ENCODE data around the gene FBRSL1.
"Not testable (repeated sequence)": the region's sequence is repeated elsewhere in the genome, so short reads cannot be mapped to it uniquely, and the experiment has no call there.

Gene FBRSL1

DNA sequence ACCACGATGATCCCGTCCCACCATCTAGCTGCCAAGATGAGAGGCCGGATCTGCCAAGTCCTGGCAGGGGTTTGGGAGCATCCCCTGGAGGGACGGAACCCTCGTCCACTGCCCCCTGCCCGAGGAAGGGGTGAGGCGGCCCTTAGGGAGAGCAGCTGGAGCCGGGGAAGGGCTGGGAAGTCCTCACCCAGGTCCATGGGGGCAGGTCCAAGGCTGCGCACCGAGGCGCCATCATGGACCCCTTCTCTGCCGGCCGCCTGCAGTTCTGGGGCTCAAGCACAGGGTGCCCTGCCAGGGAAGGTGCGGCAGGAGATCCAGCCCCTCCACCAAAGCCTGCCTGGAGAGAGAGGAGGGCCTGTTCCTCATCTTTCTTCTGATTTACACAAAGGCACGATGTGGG, 17.6 kb upstream of the FBRSL1 start:
- no peak for DNase-seq

DNA sequence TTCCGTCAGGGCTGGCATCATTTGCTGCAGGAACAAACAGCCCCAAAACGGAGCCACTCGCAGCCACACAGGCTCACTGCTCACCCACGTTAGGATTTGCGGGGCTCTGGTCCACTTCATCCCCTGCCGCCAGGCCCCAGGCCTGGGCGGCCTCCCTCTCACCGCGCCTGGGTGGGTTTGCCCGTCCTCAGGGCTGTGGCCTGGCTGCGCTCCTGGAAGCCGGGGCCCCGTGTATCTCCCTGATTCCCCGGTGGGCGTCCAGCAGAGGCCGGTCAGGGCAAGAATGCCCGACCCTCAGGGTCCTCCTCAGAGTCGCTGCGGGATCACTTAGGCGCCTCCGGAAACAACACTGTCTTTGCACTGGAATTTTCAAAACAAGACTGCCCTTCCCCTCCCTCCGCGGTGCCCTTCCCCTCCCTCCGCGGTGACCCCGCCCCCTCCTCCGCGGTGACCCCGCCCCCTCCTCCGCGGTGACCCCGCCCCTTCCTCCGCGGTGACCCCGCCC, 15.7 kb upstream of the FBRSL1 start:
- no peak for DNase-seq

DNA sequence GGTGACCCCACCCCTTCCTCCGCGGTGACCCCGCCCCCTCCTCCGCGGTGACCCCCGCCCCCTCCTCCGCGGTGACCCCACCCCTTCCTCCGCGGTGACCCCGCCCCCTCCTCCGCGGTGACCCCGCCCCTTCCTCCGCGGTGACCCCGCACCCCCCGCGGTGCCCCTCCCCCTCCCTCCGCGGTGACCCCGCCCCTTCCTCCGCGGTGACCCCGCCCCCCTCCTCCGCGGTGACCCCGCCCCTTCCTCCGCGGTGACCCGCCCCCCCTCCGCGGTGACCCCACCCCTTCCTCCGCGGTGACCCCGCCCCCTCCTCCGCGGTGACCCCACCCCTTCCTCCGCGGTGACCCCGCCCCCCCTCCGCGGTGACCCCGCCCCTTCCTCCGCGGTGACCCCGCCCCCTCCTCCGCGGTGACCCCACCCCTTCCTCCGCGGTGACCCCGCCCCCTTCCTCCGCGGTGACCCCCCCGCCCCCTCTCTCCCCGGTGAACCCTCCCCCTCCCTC, 15.1 kb upstream of the FBRSL1 start:
- DNase-seq = not testable (repeated sequence)

DNA sequence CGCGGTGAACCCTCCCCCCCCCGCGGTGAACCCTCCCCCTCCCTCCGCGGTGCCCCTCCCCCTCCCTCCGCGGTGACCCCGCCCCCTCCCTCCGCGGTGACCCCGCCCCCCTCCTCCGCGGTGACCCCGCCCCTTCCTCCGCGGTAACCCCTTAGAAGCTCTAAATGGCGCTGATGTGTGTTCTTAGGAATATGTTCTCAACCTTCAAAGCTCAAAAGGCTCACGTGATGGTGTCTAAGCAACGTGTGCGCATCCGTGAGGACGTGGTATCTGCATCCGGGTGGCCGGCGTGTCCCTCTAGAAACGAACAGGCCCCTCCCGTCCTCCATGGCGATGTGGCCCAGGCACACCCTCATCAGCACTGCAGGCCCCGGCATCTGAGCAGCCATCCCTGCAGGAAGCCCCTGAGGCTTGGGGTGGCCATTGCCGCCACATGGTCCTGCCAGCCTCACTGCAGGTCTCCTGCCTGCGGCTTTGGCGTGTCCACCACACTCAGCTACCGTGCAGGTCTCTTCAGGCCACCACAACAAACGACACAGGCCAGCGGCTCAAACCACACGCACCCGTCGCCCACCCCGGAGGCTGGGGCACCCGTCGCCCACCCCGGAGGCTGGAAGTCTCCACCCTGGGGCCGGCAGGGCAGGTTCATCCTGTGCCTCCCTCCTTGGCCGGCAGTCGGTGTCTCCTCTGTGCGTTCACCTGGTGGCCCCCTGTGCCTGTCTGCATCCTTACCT, 14.5 kb upstream of the FBRSL1 start:
- no peak for DNase-seq

DNA sequence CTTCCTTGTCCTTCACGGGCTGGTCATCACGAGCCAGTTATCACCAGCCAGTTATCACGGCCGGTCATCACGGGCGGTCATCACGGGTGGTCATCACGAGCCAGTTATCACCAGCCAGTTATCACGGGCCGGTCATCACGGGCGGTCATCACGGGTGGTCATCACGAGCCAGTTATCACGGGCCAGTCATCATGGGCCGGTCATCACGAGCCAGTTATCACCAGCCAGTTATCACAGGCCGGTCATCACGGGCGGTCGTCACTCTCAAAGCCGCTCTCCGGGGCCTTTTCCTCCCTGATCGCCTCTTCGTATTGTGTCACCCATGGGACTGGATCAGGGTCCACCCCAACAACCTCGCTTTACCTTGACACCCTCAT, 13.9 kb upstream of the FBRSL1 start:
- no peak for DNase-seq

DNA sequence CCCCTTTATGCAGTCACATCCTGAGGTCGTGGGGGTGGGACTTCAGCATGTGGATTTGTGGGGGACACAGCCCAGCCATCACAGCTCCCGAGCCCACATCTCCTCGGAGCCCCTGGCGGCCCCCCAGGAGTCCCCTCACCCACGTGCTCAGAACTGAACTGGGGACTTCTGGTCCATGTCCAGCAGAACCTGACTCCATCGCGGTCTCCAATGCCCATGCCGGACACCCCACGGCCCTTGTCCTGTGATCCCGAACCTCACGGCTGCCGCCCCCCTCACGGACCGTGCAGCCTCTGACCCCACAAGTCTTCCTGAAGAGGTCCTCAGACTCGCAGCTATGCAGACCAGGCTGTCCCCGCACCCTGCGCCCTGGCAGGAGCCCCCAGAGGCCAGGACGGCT, 13.5 kb upstream of the FBRSL1 start:
- no peak for DNase-seq

DNA sequence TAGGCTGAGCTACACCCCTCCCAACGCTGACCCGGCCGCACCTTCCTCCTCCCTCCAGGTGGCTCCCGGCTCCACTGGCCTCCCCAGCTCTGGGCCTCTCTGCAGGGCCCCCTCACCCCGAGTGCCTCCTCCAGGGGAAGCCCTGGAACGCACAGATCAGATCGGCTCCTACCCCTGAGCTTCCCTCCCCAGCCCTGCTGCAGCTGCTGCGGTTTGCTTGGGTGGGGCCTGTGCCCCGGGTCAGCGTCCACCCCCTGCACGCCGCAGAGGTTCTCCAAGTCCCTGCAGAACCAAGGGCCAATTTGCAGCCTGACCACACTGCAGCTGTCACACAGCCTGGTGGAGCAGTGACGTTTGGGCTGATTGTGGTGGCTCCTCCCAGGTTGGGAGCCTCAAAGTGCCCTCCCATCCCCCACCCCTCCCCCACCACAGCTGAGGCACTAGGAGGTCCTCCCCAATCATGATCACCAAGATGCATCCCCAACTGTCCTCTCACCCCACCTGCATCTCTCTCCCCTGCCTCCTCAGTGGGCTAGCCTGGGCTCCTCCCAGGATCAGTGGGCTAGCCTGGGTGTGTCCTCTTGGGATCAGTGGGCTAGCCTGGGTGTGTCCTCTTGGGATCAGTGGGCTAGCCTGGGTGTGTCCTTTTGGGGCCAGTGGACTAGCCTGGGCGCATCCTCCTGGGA, 12.8 kb upstream of the FBRSL1 start:
- no peak for DNase-seq

DNA sequence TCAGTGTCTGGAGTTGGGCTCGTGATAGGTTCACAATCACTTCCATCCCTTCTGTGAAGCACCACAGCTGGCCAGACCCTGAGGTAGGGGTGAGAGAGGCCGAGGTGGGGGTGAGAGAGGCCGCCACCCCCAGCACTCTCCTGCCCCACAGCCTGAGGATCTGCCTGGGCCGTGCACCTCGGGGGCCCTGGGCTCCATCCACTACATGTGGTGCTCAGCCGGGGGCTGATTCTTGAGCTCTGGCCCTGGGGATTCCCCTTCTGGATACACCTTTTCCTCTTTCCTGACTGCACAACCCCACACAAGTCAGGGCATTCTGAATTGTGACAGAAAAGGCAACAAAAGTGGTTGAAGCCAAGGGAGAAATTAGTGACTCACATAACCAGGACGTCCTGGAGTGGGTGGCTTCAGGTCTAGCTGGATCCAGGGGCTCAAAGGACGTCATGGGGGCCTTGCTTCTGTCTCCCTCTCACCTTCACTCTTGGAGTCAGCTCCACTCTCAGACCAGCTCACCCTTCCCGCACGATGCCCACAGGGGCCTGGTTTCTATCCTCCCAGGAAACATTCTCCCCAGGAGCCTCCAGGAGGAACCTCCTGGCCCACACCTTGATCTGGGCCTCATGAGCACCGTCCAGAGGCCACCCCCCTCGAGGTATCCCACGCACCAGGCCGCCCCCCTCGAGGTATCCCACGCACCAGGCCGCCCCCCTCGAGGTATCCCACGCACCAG, 12.1 kb upstream of the FBRSL1 start:
- DNase-seq = no peak

DNA sequence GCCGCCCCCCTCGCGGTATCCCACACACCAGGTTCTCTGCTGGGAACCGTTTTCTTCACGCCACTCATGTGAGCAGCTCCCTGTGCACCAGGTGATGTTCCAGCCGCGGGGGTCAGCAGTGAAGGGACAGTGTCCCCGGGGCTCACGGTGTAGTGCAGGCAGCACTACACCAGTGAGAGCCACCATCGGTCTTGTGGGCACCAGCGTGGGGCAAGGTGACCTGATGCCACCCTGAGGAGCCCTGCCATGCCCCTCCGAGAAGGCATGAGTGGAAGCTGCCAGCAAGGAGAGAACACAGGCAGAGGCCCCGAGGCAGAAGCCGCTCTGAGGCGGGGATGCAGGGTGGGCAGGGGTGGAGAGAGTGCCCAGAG, 11.5 kb upstream of the FBRSL1 start:
- no peak for DNase-seq

DNA sequence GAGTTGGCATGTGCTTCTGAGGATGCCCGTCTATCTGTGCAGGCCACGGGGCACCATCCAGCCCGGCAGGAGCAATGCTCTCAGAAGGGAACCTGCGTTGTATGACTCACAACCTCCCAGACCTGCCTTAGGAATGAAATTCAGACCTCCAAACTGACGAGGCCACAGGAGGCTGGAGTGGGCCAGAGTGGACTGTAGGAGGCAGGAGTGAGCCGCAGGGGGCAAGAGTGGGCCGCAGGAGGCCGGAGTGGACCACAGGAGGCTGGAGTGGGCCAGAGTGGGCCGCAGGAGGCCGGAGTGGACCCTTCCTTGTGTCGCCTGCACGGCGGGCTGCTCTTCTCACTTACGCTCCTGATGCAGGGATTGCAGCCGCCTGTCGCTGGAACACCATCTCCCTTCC, 11.1 kb upstream of the FBRSL1 start:
- no peak for DNase-seq

DNA sequence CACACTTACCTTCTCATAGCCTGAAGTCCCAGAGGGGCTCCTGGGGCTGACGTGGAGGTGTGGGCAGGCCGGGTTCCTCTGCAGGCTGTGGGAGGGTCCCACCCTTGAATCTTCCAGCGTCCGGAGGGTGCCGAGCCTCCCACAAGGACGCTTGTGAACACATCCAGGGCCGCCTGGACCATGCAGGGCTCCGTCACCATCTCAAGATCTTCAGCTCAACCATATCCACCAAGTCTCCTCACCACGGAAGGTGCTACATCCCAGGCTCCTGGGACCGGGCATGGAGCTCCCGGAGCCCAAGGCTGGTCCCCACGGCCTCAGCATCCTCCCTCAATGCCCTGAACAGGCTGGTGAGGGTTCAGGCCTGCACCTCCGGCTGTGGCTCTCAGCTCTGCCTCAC, 10.7 kb upstream of the FBRSL1 start:
- DNase-seq = no peak

DNA sequence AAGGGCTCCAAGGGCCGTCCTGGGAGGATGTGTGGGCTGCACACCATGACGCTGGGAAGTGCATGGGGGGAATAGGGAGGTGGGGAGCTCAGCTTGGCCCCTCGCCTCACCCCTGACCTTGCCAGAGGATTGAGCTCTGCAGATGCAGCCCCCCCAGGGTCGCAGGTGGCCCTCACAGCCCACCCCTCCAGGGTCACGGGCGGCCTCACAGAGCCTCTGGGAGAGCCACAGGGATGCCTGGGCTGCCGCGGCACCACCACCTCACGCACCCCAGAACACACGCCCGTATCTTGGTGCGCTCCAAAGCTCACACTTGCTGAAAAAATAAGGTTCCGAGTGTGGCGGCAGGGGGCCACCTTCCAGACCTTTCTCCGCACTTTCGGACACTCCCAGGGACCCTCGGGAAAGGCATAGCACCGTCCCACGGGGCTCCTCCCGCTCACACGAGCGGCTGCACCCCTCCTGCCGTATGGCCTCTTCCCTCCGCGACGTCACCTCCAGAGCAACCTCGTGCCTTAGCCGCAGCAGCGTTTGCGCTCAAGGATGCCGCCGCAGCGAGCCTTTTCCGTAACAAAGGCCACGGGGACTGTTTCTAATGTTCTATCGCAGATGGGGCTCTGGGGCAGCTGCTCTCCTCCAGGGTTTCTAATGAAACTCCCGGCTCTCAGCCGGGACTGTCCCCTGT, 9.9 kb upstream of the FBRSL1 start:
- DNase-seq = no peak

DNA sequence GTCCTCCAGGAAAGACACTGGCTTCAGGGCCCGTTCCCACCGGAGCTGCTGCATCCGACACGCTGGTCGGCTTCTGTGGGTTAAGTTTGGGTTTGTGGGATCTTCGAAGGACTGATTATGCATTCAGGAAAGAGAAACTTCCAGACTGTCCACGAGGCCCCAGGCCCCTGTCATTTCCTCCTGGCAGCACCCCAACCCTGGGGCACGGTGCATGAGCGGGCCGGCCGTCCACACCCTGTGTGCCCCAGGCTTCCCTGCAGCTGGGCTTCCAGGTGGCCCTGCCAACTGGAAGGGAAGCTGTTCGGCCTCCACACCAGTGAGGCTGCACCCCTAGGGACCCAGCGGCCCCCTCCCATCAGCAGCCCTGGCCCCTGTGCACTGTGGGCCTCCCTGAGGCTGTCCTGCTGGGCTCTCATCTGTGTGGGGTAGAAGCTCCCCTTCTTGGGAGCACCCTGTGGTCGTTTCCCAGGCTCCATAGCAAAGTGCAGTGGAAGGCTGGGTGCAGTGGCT, 9.3 kb upstream of the FBRSL1 start:
- DNase-seq = no peak

DNA sequence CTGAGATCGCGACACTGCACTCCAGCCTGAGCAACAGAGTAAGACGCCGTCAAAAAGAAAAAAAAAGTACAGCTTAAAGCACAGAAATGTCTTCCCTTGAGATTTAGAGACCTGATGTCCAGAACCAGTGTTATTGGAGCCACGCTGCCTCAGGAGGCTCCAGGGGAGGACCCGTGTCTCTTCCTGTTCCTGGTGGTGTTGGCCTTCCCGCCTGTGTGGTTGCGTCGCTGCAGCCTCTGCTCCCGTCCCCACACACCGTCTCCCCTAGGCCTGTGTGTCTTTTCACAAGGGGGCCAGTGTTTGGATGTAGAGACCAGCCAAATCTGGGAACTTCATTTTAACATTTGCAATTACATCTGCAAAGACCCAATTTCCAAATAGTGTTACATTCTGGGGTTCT, 8.6 kb upstream of the FBRSL1 start:
- no peak for DNase-seq

DNA sequence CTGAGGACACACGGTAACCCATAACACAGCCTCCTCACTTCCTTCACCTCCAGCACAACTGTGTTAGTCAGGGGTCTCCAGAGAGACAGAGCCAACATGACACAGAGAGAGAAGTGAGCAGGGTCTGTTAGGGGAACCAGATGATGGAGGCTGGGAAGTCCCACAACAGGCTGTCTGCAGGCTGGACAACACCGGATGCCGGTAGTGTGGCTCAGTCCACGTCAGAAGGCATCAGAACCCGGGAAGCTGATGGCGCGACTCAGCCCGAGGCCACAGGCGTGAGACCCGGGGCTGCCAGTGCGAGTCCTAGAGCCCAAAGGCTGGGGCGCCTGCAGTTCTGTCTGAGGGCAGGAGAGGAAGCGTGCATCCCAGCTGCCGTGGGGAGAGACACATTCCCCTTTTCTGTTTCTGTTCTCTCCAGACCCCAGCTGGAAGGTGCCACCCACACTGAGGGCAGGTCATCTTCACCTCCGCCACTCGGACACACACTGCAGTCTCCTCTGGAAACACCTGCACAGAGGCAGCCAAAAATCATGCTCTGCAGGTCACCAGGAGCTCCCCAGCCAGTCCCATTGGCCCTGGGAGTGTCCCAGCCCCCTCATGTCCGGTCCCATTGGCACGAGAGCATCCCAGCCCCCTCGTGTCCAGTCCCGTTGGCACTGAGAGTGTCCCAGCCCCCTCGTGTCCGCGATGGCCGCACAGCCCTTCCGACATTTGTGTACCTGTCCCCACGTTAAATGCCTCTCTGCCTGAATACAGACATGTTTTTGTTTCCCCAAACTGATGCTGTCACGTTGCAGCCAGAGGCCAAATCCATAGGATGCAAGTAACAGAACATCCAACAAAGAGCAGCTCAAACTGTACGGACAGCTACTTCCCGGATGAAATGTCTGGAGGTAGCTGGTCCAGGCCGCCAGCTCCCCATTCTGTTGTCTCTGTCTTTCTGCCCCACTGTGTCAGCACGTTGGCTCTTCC, 7.9 kb upstream of the FBRSL1 start:
- DNase-seq = no peak

DNA sequence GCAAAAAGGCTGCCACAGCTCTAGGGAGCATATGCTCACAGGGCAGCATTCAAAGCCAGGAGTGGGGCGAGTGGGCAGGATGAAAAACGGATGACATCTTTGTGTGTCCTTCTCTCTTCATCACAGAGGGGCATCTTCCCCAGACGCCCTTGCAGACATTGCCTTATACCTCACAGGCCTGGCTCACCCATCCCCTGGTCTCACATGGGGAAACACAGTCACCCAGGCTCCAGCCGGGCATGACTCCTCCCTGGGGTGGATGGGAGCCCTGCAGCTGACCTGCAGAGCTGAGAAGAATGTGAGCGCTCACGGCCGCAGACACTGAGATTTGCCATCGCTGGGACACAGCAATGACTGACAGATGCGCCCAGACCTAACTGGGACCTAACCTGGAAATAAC, 7.2 kb upstream of the FBRSL1 start:
- DNase-seq = no peak

DNA sequence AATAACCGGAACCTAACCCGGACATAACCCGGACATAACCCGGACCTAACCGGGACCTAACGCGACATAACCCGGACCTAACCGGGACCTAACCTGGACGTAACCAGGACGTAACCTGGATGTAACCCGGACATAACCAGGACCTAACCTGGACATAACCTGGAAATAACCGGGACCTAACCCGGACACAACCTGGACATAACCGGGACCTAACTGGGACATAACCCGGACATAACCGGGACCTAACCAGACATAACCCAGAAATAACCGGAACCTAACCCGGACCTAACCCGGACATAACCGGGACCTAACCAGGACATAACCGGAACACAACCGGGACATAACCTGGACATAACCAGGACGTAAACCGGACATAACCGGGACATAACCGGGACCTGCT, 6.7 kb upstream of the FBRSL1 start:
- DNase-seq = no peak

DNA sequence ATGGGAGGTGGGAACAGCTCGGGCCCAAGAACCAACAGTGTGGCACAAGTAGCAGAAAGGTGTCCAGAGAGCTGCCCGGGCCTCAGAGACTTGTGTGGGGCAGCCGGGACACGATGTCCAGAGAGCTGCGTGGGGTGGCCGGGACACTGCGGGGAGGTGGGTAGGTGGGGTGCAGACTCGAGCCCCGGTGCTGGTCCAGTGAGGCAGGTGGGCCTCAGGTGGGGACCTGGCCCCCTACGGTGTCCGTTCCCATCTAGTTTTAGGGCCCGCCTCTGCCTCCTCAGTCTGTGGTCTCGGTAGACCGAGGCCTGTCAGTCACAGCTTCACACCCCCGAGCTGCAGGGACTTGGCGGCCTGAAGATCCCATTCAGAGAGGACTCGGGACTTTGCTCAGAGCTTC, 6.3 kb upstream of the FBRSL1 start:
- DNase-seq = no peak

DNA sequence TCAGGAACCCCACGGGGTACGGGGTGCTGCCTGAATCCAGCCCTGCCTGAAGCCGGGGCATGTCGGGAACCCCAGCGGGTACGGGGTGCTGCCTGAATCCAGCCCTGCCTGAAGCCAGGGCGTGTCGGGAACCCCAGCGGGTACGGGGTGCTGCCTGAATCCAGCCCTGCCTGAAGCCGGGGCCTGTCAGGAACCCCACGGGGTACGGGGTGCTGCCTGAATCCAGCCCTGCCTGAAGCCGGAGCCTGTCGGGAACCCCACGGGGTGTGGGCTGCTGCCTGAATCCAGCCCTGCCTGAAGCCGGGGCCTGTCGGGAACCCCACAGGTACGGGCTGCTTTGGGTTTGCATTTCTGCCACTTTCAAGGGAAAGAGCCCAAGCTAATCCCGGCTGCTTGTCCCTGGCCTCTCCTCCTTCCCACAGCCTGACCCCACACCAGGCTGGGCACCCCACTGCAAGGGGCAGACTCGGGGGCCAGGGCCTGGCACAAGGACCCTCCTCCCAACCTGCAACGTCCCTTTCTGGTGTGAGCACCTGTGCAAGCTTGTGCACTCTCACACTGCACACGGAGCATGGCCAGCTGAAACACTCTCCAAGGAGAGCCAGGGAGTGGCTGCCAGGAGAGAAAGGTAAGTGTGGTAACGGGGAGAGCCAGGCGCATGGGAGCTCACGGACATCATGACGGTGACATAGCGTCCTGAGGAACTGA, 5.6 kb upstream of the FBRSL1 start:
- DNase-seq = no peak

DNA sequence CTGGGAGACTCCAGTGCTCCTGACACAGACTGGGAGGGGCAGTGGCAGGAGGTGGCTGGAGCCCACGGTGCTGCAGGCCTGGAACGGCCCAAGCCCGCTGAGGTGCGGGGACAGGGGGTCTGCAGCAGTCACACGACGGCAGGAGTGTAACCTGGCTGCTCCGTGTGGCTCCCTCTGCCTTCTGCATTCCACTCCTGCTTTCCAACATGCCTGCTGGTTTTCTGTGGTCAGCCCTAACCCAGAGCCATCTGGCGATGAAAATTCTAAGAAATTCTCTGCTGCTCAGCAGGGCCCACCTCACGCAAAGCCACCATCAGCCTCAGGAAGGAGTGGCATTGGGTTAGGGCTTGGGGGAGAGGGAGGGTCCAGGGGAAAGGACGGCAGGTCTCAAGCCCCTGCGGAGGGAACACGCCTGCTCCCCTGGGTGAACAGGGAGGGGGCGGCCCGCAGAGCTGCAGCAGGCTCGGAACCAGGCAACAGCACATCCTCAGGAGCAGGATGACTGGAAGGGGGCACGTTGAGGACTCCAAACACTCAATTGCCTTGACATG, 5.0 kb upstream of the FBRSL1 start:
- DNase-seq = no peak

DNA sequence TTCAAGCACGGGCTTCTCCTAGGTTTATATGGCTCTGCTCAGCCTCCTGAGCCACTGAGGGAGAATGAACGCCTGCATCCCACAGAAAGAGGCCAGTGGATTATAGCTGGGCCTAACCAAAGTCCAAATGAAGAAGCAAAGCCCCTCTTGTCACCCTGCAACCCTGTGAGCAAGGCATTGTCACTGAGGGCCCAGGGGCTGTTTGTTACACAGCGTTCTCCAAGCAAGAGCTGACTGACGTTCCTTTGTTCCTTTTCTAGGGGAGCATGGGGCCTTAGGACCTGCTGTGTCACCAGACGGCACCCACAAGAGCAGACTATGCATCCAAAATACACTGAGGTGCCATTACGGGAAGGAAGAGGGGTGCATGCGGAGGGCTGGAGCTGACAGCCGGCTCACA, 4.3 kb upstream of the FBRSL1 start:
- no peak for DNase-seq
